NCI-H2227 treated with DMSO at 0.1 percent for 48 hours (cell line): ENCODE data around the gene RNF180.
"Not testable (repeated sequence)": the region's sequence is repeated elsewhere in the genome, so short reads cannot be mapped to it uniquely, and the experiment has no call there.

Experiments used
- DNase-seq: peaks from one replicate; lab custom pipeline; 2025; lab: John Stamatoyannopoulos, UW

The RNF180 gene

GRCh38 chr5:64397552-64397951 lies 231.9 kb downstream of the RNF180 start:
- DNase-seq = no peak

- not testable (repeated sequence) for DNase-seq
Observed at GRCh38 chr5:64398735-64399134, 233.1 kb downstream of the RNF180 start.

- not testable (repeated sequence) for DNase-seq
Observed at GRCh38 chr5:64407103-64407825, 241.6 kb downstream of the RNF180 start.

GRCh38 chr5:64417390-64417789 lies 251.7 kb downstream of the RNF180 start:
- no peak for DNase-seq

- DNase-seq = no peak
Observed at GRCh38 chr5:64418013-64418412, 252.4 kb downstream of the RNF180 start.
